ENCODE data around the gene TBC1D4.
A peak's percentile ranks its signal among the peaks of the same experiment; 100 is the strongest.

Gene TBC1D4

DNA sequence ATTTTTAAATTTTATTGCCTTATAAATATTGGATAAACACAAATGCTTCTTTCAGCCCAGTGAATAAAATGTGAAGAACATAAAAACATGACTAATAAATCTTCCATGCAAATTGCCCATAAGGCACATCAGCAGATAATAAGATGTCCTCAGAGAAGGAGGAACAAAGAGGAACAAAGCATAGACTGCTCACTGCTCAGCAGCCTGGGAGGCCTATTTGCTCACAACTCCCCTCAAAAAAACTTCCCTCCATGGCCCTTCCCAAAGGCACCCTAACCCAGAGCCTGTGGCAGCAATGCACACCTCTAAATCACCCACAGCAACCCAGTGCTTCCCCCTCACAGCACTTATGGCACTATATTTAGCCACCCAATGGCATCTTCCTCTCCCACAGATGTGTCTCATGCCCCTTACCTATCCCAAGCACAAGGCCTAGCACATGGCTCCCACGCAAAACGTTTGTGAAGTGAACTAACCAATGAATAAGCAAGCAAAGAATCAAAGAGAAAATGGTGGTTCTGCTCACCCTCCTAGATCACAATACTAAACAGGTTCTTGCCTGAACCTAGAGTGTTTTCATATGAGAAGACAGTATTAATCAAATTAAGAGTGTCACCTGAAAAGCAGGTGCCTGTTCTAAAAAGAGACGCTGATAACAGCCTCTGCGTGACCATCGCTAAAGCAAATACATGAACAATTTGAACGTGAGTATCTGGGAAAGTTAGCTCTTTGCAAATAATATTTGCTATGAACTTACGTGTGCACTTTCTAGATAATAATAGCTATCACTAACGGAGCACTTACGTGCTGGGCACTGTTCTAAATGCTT is 96.9 kb downstream of the TBC1D4 start:
- H3K9me3 ChIP-seq (ENCODE audit: control insufficient read depth, insufficient read depth, low read depth, low read length): no peaks in the 10 kb centered on the region
- H3K27ac ChIP-seq (ENCODE audit: low read depth, low read length): no peak overlapping the region

DNA sequence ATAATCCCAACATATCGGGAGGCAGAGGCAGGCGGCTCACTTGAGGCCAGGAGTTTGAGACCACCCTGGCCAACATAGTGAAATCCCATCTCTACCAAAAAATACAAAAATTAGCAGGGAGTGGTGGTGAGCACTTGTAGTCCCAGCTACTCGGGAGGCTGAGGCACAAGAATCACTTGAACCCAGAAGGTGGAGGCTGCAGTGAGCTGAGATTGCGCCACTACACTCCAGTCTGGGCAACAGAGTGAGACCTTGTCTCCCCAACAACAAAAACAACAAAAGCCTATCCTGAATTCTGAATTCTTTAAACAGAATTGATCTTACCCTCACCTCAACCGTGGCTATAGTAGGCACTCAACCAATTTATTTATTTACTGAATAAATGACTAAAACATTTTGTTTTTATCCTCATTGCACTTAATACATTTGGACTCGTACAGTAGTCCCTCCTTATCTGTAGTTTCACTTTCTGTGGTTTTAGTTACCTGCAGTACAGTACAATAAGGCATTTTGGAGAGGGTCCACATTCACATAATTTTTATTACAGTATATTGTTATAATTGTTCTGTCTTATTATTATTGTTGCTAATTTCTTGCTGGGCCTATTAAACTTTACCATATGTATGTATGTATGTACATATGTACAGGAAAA is 98.8 kb downstream of the TBC1D4 start:
- no peaks in the 10 kb centered on the region; the same call in 1 of the 2 replicates for H3K4me1 ChIP-seq (ENCODE audit: control insufficient read depth, insufficient read depth, low read length)
- no peak overlapping the region for H3K9ac ChIP-seq (ENCODE audit: low read length)
- no peaks in the 10 kb centered on the region for H3K27me3 ChIP-seq (ENCODE audit: control insufficient read depth, insufficient read depth, low read length)
- no peaks in the 10 kb centered on the region for H3K36me3 ChIP-seq (ENCODE audit: control insufficient read depth, insufficient read depth, low read length)
- no peaks in the 10 kb centered on the region for H3K9me3 ChIP-seq (ENCODE audit: control insufficient read depth, insufficient read depth, low read depth, low read length)
- H3K4me3 ChIP-seq (ENCODE audit: low read depth, low read length): no peak overlapping the region
- H3K27ac ChIP-seq (ENCODE audit: low read depth, low read length): no peak overlapping the region

More for the DNA sequence above, 96.9 kb downstream of the TBC1D4 start:
- Histone ChIP-seq H3K36me3 (ENCODE audit: control insufficient read depth, insufficient read depth, low read length) (no peaks in the 10 kb centered on the region), H3K9ac (ENCODE audit: low read length) (no peak overlapping the region), H3K27me3 (ENCODE audit: control insufficient read depth, insufficient read depth, low read length) (no peaks in the 10 kb centered on the region), H3K4me1 (ENCODE audit: control insufficient read depth, insufficient read depth, low read length) (no peaks in the 10 kb centered on the region), H3K4me3 (ENCODE audit: low read depth, low read length) (no peak overlapping the region)

DNA sequence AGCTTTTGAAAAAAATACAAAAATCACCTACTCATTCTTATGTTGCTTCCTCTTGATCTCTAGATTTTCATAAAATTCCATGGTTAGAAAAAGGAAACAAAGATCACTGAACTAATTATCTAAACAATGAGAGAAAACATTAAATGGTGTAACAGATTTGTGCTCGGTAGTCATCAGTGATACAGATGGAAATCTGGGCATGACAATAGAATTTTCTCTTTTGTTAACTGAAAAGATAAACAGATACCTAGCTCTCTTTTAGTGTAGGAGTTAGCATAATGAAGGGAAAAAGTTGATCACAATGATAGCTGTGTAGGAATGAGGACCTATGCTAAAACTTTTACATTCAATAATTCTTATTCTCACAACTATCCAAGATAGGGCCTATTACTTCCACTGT is 103.7 kb downstream of the TBC1D4 start:
- Histone ChIP-seq H3K27ac (ENCODE audit: low read depth, low read length) (0 out of 2 replicates have a peak overlapping the region, but pooled peaks have one; percentile 26), H3K27me3 (ENCODE audit: control insufficient read depth, insufficient read depth, low read length) (no peaks in the 10 kb centered on the region), H3K36me3 (ENCODE audit: control insufficient read depth, insufficient read depth, low read length) (no peaks in the 10 kb centered on the region), H3K9ac (ENCODE audit: low read length) (no peak overlapping the region), H3K4me1 (ENCODE audit: control insufficient read depth, insufficient read depth, low read length) (no peaks in the 10 kb centered on the region; the same call in 1 of the 2 replicates), H3K4me3 (ENCODE audit: low read depth, low read length) (no peak overlapping the region), H3K9me3 (ENCODE audit: control insufficient read depth, insufficient read depth, low read depth, low read length) (no peaks in the 10 kb centered on the region)

DNA sequence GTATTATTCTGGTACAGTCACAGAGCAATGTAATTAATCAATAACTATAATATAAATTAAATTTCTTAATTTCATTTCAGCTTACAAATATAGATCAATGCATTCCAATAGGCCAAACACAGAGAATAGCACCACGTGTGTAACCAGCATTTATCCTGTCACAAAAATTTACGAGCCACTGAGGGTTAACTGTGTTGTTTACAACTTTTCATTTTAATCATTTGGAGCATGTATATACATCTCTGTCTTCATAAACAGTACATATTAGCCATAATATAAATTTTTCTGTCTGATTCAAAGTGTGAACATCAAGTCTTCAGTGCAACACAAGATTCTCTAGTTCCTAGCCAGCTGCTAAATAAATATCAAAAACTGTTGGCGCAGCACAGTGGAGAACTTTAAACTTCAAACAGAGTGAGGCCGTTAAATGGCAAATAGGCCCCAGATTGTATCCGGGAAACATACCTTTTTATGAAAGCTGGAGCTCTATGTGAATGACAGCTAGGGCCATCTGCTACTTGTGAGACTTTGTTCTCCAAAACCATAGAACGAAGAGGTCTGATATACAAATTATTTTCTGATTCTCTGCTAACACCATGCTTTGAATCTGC is 105.1 kb downstream of the TBC1D4 start:
- no peaks in the 10 kb centered on the region for H3K27me3 ChIP-seq (ENCODE audit: control insufficient read depth, insufficient read depth, low read length)
- H3K27ac ChIP-seq (ENCODE audit: low read depth, low read length): no peak overlapping the region
- H3K4me3 ChIP-seq (ENCODE audit: low read depth, low read length): no peak overlapping the region
- no peaks in the 10 kb centered on the region for H3K9me3 ChIP-seq (ENCODE audit: control insufficient read depth, insufficient read depth, low read depth, low read length)
- no peak overlapping the region for H3K9ac ChIP-seq (ENCODE audit: low read length)
- H3K36me3 ChIP-seq (ENCODE audit: control insufficient read depth, insufficient read depth, low read length): no peaks in the 10 kb centered on the region
- H3K4me1 ChIP-seq (ENCODE audit: control insufficient read depth, insufficient read depth, low read length): peaks cover 5% of the 10 kb centered on the region

DNA sequence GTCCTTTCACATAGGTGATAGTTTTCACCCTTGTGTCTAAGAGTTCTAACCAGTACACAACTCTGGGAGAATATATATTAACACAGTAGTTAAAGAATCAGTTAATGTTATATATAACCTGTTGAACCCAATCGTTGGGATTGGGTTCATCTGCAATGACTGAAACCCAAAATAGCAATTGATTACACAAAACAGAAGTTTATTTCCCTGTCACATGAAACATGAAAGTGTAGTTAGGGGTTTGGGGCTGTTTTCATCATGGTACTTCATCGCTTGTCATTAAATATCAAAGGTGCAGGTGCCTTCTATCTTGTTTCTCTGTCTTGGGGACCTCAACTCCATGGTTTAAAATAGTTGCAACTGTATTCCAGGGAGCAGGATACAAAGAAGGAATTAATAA is 106.6 kb downstream of the TBC1D4 start:
- Histone ChIP-seq H3K9ac (ENCODE audit: low read length) (no peak overlapping the region), H3K4me3 (ENCODE audit: low read depth, low read length) (no peak overlapping the region), H3K27ac (ENCODE audit: low read depth, low read length) (no peak overlapping the region), H3K27me3 (ENCODE audit: control insufficient read depth, insufficient read depth, low read length) (no peaks in the 10 kb centered on the region), H3K36me3 (ENCODE audit: control insufficient read depth, insufficient read depth, low read length) (no peaks in the 10 kb centered on the region), H3K9me3 (ENCODE audit: control insufficient read depth, insufficient read depth, low read depth, low read length) (no peaks in the 10 kb centered on the region), H3K4me1 (ENCODE audit: control insufficient read depth, insufficient read depth, low read length) (peaks cover 5% of the 10 kb centered on the region)

DNA sequence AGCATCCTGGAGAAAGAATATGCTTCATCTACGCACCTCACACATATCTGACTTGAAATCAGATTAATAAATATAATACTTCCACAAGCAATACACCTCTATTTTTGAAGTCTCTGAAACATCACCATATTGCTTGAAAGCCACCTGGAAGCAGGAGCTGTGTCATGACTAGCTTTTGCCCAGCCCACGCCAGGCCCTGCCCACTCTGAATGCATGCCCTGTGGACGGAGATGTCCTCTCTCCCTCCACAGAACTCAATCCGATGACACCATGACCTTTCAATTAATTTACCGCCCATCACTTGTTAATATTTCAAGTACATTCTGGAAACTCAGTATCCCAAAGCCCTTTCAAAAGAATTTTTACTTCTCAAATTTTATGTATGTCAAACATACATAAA is 108.0 kb downstream of the TBC1D4 start:
- no peaks in the 10 kb centered on the region for H3K36me3 ChIP-seq (ENCODE audit: control insufficient read depth, insufficient read depth, low read length)
- no peaks in the 10 kb centered on the region for H3K27me3 ChIP-seq (ENCODE audit: control insufficient read depth, insufficient read depth, low read length)
- H3K4me1 ChIP-seq (ENCODE audit: control insufficient read depth, insufficient read depth, low read length): peaks cover 5% of the 10 kb centered on the region
- H3K9ac ChIP-seq (ENCODE audit: low read length): no peak overlapping the region
- no peaks in the 10 kb centered on the region for H3K9me3 ChIP-seq (ENCODE audit: control insufficient read depth, insufficient read depth, low read depth, low read length)
- no peak overlapping the region for H3K4me3 ChIP-seq (ENCODE audit: low read depth, low read length)
- no peak overlapping the region for H3K27ac ChIP-seq (ENCODE audit: low read depth, low read length)

DNA sequence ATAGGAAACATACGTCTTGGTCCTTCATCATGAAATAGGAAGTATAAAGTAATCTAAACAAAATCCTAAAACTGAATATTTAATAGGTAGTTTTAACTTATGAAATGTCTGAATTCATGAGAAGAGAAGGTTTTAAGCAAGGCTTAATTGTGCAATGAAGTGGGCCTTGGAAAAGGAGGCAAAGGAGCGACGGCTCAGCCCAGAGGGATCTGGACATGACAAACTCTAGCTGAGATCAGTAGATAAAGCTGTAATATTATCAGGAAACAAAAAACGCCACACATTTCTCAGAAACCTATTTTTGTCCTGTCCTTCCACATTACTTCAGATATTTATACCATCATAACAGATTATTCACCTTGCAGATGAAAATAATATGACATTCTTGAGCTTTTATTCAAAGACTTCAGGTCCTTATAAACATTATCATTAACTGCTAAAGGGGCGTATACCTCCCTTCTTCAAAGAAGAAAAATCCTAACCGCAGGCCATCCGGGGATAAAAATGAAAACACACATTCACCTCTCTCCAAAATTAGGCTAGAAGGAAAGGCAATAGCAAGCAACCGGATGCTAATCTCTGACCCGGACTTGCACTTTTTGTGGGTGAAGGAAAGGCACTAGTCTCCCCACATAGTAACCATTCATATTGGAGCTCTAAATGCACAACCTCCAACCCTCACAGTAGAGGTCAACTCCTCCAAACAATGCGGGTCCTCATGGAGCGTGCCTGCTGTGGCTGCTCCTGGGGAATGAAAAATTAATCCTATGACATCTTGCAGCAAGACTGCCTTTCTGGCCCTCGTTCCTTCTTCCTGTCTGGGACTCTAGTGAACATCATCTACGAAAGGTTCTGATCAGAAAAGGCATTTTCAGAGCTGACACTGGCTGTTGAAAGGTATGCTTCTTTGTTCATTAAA is 108.8 kb downstream of the TBC1D4 start:
- no peak overlapping the region for H3K9ac ChIP-seq (ENCODE audit: low read length)
- H3K36me3 ChIP-seq (ENCODE audit: control insufficient read depth, insufficient read depth, low read length): no peaks in the 10 kb centered on the region
- peaks cover 5% of the 10 kb centered on the region; the same call in 1 of the 2 replicates for H3K4me1 ChIP-seq (ENCODE audit: control insufficient read depth, insufficient read depth, low read length)
- H3K9me3 ChIP-seq (ENCODE audit: control insufficient read depth, insufficient read depth, low read depth, low read length): no peaks in the 10 kb centered on the region
- H3K27me3 ChIP-seq (ENCODE audit: control insufficient read depth, insufficient read depth, low read length): no peaks in the 10 kb centered on the region
- H3K4me3 ChIP-seq (ENCODE audit: low read depth, low read length): no peak overlapping the region
- no peak overlapping the region for H3K27ac ChIP-seq (ENCODE audit: low read depth, low read length)

DNA sequence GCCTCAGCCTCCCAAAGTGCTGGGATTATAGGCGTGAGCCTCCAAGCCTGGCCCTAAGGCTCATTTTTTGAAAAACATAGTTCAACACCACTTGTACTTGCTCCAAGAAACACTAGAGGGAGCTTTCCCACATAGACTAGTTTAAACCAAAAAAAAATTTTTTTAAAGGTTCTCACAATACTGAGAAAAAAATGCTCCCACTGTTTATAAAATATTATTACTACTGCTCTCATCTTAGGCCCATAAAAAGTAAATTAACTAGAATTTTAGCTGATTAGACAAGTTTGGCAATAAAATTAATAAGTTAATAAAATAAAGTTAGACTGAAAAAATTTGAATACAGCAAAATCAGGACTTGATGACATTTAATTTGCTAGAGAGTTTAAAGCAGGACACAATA is 109.5 kb downstream of the TBC1D4 start:
- no peak overlapping the region for H3K27ac ChIP-seq (ENCODE audit: low read depth, low read length)
- H3K4me1 ChIP-seq (ENCODE audit: control insufficient read depth, insufficient read depth, low read length): peaks cover 5% of the 10 kb centered on the region; the same call in 1 of the 2 replicates
- no peak overlapping the region for H3K9ac ChIP-seq (ENCODE audit: low read length)
- no peak overlapping the region for H3K4me3 ChIP-seq (ENCODE audit: low read depth, low read length)
- H3K27me3 ChIP-seq (ENCODE audit: control insufficient read depth, insufficient read depth, low read length): no peaks in the 10 kb centered on the region
- no peaks in the 10 kb centered on the region for H3K9me3 ChIP-seq (ENCODE audit: control insufficient read depth, insufficient read depth, low read depth, low read length)
- no peaks in the 10 kb centered on the region for H3K36me3 ChIP-seq (ENCODE audit: control insufficient read depth, insufficient read depth, low read length)

DNA sequence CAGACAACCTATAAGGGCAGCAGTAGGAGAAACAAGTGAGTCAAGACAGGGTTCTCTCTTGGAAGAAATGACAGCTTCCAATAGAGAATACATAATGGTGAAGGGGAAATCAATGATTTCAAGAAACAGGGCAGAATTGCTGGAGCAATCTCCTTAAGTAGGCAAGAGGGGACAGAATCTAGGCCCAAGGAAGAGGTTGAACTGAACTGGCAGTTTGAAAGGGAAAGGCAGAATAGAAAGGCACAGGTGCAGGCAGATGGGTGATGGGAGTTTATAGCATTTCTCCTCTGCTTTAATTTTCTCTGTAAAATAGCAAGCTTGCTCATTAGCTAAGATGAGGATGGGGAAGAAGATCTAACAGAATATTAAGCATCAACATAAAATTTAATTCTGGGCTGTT is 110.8 kb downstream of the TBC1D4 start:
- Histone ChIP-seq H3K27ac (ENCODE audit: low read depth, low read length) (no peak overlapping the region), H3K4me3 (ENCODE audit: low read depth, low read length) (no peak overlapping the region), H3K9ac (ENCODE audit: low read length) (no peak overlapping the region), H3K36me3 (ENCODE audit: control insufficient read depth, insufficient read depth, low read length) (no peaks in the 10 kb centered on the region), H3K27me3 (ENCODE audit: control insufficient read depth, insufficient read depth, low read length) (no peaks in the 10 kb centered on the region), H3K4me1 (ENCODE audit: control insufficient read depth, insufficient read depth, low read length) (peaks cover 5% of the 10 kb centered on the region; the same call in 1 of the 2 replicates), H3K9me3 (ENCODE audit: control insufficient read depth, insufficient read depth, low read depth, low read length) (no peaks in the 10 kb centered on the region)

DNA sequence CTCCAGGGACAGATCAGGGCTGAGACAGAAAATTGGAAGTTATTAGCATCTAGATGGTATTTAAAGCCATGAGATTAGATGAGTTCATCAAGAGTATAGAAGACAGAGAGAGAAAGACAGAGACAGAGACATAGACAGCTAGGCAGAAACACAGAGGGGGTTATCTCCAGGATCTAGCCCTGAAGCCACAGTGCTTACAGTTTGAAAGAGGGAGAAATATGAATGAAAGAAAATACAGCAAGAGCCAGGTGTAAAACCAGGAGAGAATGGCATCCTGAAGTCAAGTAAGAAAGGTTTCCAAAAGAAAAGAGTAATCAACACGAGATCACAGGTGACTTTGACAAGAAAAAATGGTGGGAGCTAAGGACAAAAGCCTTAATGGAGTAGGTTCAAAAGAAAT is 111.2 kb downstream of the TBC1D4 start:
- no peak overlapping the region for H3K9ac ChIP-seq (ENCODE audit: low read length)
- no peak overlapping the region for H3K4me3 ChIP-seq (ENCODE audit: low read depth, low read length)
- no peaks in the 10 kb centered on the region for H3K27me3 ChIP-seq (ENCODE audit: control insufficient read depth, insufficient read depth, low read length)
- H3K27ac ChIP-seq (ENCODE audit: low read depth, low read length): no peak overlapping the region
- H3K9me3 ChIP-seq (ENCODE audit: control insufficient read depth, insufficient read depth, low read depth, low read length): no peaks in the 10 kb centered on the region
- no peaks in the 10 kb centered on the region for H3K36me3 ChIP-seq (ENCODE audit: control insufficient read depth, insufficient read depth, low read length)
- peaks cover 5% of the 10 kb centered on the region; the same call in 1 of the 2 replicates for H3K4me1 ChIP-seq (ENCODE audit: control insufficient read depth, insufficient read depth, low read length)
